NCI-H2196 treated with DMSO at 0.1 percent for 48 hours (cell line): ENCODE results near the gene GPX4.

Source experiments
- DNase-seq: peaks from one replicate; lab custom pipeline; 2025; ENCODE audit not compliant: unreplicated experiment; lab: John Stamatoyannopoulos, UW

GPX4 gene

DNA sequence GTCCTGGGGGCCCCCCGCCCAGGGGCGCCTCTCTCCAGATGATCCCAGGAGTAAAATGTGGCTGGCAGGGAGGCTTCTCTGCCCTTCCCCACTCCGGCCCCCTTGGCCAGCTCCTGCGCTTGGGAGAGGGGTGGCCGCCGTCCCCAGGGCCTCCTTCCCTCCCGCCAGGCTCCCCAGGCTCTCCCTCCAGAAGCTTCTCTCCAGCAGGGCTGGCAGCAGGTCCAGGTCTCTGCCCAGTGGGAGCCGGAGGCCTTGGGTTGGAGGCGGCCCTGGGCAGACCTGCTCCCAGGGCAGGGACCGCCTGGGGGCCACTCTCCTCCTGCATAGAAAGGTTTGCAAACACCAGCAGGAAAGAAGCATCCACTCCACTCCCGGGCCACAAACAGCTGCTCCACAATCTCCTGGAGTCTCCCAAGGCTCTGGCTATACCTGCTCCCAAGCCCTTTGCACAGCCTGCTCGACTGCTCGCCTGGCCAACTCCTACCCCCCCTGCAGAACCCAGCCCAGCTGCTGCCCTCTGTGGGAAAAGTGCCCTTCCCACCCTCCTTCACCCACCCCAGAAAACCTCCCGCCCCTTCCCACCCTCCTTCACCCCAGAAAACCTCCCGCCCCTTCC is 44.2 kb downstream of the GPX4 start:
- no peak for DNase-seq

- DNase-seq: no peak
Measured at GRCh38 chr19:1149259-1150045, 45.7 kb downstream of the GPX4 start.

- DNase-seq: no peak
Measured at GRCh38 chr19:1150333-1151036, 46.7 kb downstream of the GPX4 start.

GRCh38 chr19:1151037-1151724 is 47.4 kb downstream of the GPX4 start:
- DNase-seq: no peak

- no peak for DNase-seq
Measured at GRCh38 chr19:1151917-1152587, 48.3 kb downstream of the GPX4 start.

DNA sequence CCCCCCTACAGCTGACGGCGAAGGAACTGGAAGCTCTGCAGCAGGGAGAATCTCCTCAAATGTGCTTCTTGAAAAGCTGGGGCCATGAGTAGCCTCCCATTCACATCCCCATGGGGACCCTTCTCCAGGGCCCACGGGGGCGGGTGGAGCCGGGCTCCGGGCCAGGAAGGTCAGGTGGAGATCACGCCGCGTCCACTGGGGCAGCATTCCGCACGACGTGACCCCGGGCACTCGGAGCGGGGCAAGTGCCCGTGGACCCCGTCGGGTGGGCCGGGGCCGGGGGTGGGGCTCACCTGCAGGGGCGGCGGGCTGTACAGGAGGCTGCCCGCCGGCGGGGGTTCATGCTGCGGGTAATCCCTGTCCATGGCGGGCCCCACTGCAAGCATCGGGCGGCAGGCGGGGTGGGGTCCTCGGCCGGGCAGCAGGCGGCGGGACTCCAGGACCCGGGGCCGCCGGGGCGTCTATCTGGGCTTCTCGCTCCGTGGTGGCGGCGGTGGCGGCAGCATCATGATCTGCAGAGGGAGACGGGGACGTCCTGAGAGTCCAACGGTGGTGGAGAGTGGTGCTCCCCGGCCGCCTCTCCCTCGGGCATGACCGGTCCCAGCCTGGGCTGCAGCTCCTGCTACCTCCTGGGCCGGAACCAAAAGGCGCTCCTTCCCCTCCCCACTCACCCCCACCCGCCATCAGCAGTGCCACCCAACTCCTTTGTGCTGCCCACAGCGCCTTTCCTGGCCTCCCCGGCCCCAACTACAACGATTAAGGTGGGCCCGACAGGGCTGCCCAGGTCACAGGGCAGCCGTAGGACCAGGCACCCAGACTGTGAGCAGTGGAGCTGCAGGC is 50.3 kb downstream of the GPX4 start:
- DNase-seq: no peak

DNA sequence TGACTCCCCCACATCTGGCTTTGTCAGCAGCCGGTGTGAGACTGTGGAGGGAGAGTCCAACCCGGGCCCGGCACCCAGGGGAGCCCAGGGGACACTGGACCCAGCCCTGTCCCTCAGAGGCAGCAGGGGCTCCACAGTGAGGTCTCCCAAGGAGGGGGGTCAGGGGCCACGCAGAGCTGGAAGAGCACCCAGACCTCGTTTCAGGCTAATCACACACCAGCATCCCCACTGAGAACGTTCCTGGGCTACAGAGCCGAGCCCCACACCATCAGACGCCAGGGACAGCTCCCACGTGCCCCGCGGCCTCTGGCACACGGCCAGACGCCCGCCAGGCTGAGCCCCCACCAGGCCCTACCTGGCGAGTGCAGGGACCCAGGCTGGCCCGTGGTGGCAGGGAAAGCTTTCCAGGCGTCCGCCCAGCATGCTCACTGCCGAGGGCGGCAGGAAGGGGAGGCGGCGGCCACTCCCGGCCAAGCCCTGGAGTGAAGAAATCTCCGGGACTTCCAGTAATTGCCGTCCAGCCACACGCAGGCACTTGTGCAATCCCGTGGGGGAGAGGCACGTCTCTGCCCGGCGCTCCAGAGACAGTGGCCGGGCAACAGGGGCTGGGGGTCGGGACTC is 51.0 kb downstream of the GPX4 start:
- DNase-seq: no peak

DNA sequence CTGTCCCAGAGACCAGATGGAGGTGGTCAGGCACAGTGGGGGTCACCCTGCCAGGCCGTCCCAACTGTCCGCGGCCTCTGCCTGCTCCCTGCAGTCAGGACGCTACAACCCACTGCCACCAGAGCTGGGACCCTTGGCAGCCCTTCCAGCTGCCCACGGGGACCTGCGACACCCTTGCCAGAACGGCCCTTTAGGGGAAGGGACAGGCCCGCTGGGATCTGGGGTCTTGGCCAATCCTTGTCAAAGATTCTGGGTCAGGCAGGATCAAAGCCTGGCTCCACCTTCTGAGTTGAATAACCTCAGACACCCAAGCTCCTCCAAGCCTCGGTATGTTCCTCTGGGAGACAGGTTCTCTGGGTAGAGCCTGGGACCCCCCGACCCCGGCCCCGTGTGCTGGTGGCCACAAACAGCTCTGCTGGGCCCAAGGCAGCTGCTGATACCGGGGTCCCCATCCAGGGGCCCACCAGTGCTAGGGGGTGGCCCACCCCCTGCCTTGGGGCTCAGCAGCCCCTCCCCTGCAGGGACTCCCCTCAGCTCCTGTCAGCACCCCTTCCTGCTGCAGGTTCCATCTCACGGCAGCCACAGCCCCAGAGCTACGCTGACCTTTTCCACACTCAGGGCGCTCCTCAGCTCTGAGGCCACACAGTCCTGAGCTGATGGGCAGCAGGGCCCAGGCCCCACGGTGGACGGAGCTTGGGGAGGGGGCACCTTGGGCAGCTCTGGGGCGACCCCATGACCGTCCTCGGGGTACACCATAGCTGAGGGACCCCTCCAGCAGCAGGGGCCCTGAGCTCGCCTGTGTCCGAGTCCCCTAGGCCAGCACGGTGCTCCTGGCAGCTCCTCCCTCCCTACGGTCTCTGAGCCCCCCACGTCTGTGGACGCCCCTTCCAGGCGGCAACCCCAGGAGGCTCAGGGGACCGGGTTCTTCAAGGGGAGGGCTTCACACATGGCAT is 51.8 kb downstream of the GPX4 start:
- no peak for DNase-seq
